HCT116 (cell line): ENCODE measurements around the gene UBAP2. TPM values are rescaled to one million over a fixed set of nuclear protein-coding genes. Genes with fewer than 3 reads are reported as not detected.

Experiments
- ATAC-seq: fragments of 200-7000 bp; cut with Tn5 transposase; 2 replicates; pipeline ENCODE4 v1.9.1; 2020; ENCODE audit warnings: mild to moderate bottlenecking, moderate library complexity
- BruUV-seq: library from RNA; stranded (reverse); fragments of 400-500 nt; replicated peaks from 2 replicates; lab custom pipeline; 2021; lab: Mats Ljungman, UMichigan
- CTCF ChIA-PET: fragments of 300-600 bp; sonication (Branson Sonifier 250); formaldehyde crosslinking; loops from one replicate; lab custom pipeline; 2021; ENCODE audit warnings: antibody characterized with exemption; lab: Charles Lee
- POLR2A ChIA-PET: fragments of 300-600, 350-600 bp; sonication (Branson Sonifier 250); formaldehyde crosslinking; loops from one replicate; lab custom pipeline; 2021; ENCODE audit warnings: antibody characterized with exemption; lab: Charles Lee
- RAD21 ChIA-PET, 2 experiments: fragments of 300-600 bp; sonication (Branson Sonifier 250); formaldehyde crosslinking; loops; one replicate each; lab custom pipeline; 2023; ENCODE audit warnings: low total read pairs in 2 of 2; ENCODE audit not compliant: uncharacterized antibody in 2 of 2, unreplicated experiment in 2 of 2, low non-redundant PET in 1 of 2; lab: Charles Lee
- DNase-seq: peaks from one replicate; pipeline ENCODE4 v3.0.0-alpha.2; 2010; ENCODE audit warnings: low read depth, low spot score
- H2AFZ ChIP-seq: fragments of 200-600 bp; shearing (Covaris generic), sonication (generic); 2 replicates; pipeline ENCODE4 v1.6.1; 2017; ENCODE audit warnings: low read depth, mixed run types, mixed read lengths, antibody characterized with exemption, low read length; ENCODE audit not compliant: poor library complexity, severe bottlenecking
- H3K27ac ChIP-seq: 2 replicates; pipeline ENCODE4 v1.5.1; 2012; ENCODE audit warnings: low read depth, low read length
- H3K27me3 ChIP-seq: fragments of 200-600 bp; sonication (generic); 2 replicates; pipeline ENCODE4 v1.6.1; 2016; ENCODE audit warnings: mixed run types, low read length, mixed read lengths; ENCODE audit not compliant: insufficient read depth
- H3K36me3 ChIP-seq, 2 experiments: fragments of 200-500 bp in 1 of 2; fragments of 200-600 bp in 1 of 2; sonication (Bioruptor generic) in 1 of 2; sonication (generic) in 1 of 2; 2 replicates each; pipeline versions ENCODE4 v1.5.1 to v1.6.1; 2014 to 2016; ENCODE audit warnings: low read length in 2 of 2, inconsistent platforms in 1 of 2, mixed read lengths in 1 of 2, mixed run types in 1 of 2; ENCODE audit not compliant: insufficient read depth in 2 of 2, control insufficient read depth in 1 of 2
- H3K4me1 ChIP-seq, 2 experiments: fragments of 200-600 bp in 1 of 2; sonication (generic) in 1 of 2; 2 replicates each; pipeline versions ENCODE4 v1.5.1 to v1.6.1; 2012 to 2017; ENCODE audit warnings: low read length in 2 of 2, inconsistent platforms in 1 of 2, mild to moderate bottlenecking in 1 of 2, mixed read lengths in 1 of 2, mixed run types in 1 of 2, moderate library complexity in 1 of 2; ENCODE audit not compliant: insufficient read depth in 2 of 2, control insufficient read depth in 1 of 2
- H3K4me2 ChIP-seq: fragments of 200-600 bp; sonication (generic); 2 replicates; pipeline ENCODE4 v1.6.1; 2017; ENCODE audit warnings: mixed run types, low read length, mixed read lengths
- H3K4me3 ChIP-seq, 2 experiments: fragments of 200-600 bp in 1 of 2; sonication (generic) in 1 of 2; replicated peaks in 1 of 2; 2 replicates each; pipeline ENCODE4 v1.5.1; 2011 to 2016; ENCODE audit warnings: low read length in 2 of 2, control low read depth in 1 of 2, low read depth in 1 of 2, mild to moderate bottlenecking in 1 of 2, mixed read lengths in 1 of 2, mixed run types in 1 of 2
- H3K79me2 ChIP-seq: fragments of 200-600 bp; sonication (generic); 2 replicates; pipeline ENCODE4 v1.6.1; 2017; ENCODE audit warnings: mild to moderate bottlenecking, mixed run types, low read length, moderate library complexity, mixed read lengths; ENCODE audit not compliant: insufficient read depth
- H3K9ac ChIP-seq: fragments of 200-600 bp; sonication (generic); 2 replicates; pipeline ENCODE4 v1.6.1; 2016; ENCODE audit warnings: low read length, mixed read lengths
- H3K9me2 ChIP-seq: fragments of 200-600 bp; sonication (generic), shearing (Covaris generic); 2 replicates; pipeline ENCODE4 v1.6.1; 2017; ENCODE audit warnings: mixed run types, mild to moderate bottlenecking, moderate library complexity; ENCODE audit not compliant: insufficient read depth
- H3K9me3 ChIP-seq, 2 experiments: fragments of 200-500 bp in 1 of 2; fragments of 200-600 bp in 1 of 2; sonication (Bioruptor generic) in 1 of 2; sonication (generic) in 1 of 2; 2 replicates each; pipeline ENCODE4 v1.6.1; 2014 to 2017; ENCODE audit warnings: low read length in 2 of 2, mixed read lengths in 2 of 2, inconsistent platforms in 1 of 2, low read depth in 1 of 2, mild to moderate bottlenecking in 1 of 2, mixed run types in 1 of 2, moderate library complexity in 1 of 2; ENCODE audit not compliant: control insufficient read depth in 1 of 2, insufficient read depth in 1 of 2
- H4K20me1 ChIP-seq: fragments of 200-600 bp; sonication (generic), shearing (Covaris generic); 2 replicates; pipeline ENCODE4 v1.6.1; 2017; ENCODE audit warnings: mixed run types, mild to moderate bottlenecking, moderate library complexity; ENCODE audit not compliant: insufficient read depth
- CBX3 ChIP-seq: IDR thresholded peaks from 2 replicates; pipeline ENCODE4 v1.6.1; 2012; ENCODE audit warnings: low read depth
- CEBPB ChIP-seq: IDR thresholded peaks from 2 replicates; pipeline ENCODE4 v1.6.1; 2012; ENCODE audit warnings: low read depth
- EGR1 ChIP-seq: IDR thresholded peaks from 2 replicates; pipeline ENCODE4 v1.6.1; 2012; ENCODE audit warnings: low read depth
- ELF1 ChIP-seq: IDR thresholded peaks from 2 replicates; pipeline ENCODE4 v1.6.1; 2012; ENCODE audit warnings: low read depth, borderline replicate concordance
- EZH2 ChIP-seq: fragments of 200-600 bp; sonication (generic); IDR thresholded peaks from 2 replicates; pipeline ENCODE4 v1.6.1; 2017; ENCODE audit warnings: antibody characterized with exemption, mixed run types
- EZH2phosphoT487 ChIP-seq: fragments of 200-600 bp; IDR thresholded peaks from 2 replicates; pipeline ENCODE4 v1.6.1; 2018; ENCODE audit warnings: antibody characterized with exemption, borderline replicate concordance
- FOSL1 ChIP-seq: IDR thresholded peaks from 2 replicates; pipeline ENCODE4 v1.6.1; 2012; ENCODE audit warnings: low read depth
- JUND ChIP-seq: IDR thresholded peaks from 2 replicates; pipeline ENCODE4 v1.6.1; 2012
- POLR2AphosphoS5 ChIP-seq: IDR thresholded peaks from 2 replicates; pipeline ENCODE4 v1.6.1; 2011; ENCODE audit warnings: mild to moderate bottlenecking, low read depth, low read length, moderate library complexity
- RAD21 ChIP-seq: IDR thresholded peaks from 2 replicates; pipeline ENCODE4 v1.6.1; 2012; ENCODE audit warnings: low read depth, mild to moderate bottlenecking
- SIN3A ChIP-seq: IDR thresholded peaks from 2 replicates; pipeline ENCODE4 v1.6.1; 2012; ENCODE audit warnings: low read depth
- SP1 ChIP-seq: IDR thresholded peaks from 2 replicates; pipeline ENCODE4 v1.6.1; 2012; ENCODE audit warnings: low read depth
- ZFX ChIP-seq: fragments of 450-650 bp; IDR thresholded peaks from 2 replicates; pipeline ENCODE4 v1.6.1; 2017
- ZNF274 ChIP-seq: fragments of 200-500 bp; sonication (Bioruptor generic); IDR thresholded peaks from 2 replicates; pipeline ENCODE4 v1.6.1; 2014; ENCODE audit warnings: mild to moderate bottlenecking, low read depth, low read length, inconsistent platforms
- intact Hi-C: fragments of 100-400 bp; cut with micrococcal nuclease; formaldehyde crosslinking; loops from 2 replicates; pipeline ENCODE4 v1.10.0; 2022
- total RNA-seq: library from RNA; stranded (reverse); gene quantifications from one replicate; pipeline ENCODE4 v1.2.1, GENCODE V29; 2021; ENCODE audit not compliant: unreplicated experiment
- TF ChIP-seq, protein P1 (sequence below): IDR thresholded peaks from 2 replicates; pipeline ENCODE4 v1.6.1; 2012
- TF ChIP-seq, protein P2 (sequence below): IDR thresholded peaks from 2 replicates; pipeline ENCODE4 v1.6.1; 2012; ENCODE audit warnings: low read depth
- TF ChIP-seq, protein P3 (sequence below): IDR thresholded peaks from 2 replicates; pipeline ENCODE4 v1.6.1; 2012

Gene UBAP2
- total RNA-seq, 1 experiment from 2014 or later: 51.3 TPM

DNA sequence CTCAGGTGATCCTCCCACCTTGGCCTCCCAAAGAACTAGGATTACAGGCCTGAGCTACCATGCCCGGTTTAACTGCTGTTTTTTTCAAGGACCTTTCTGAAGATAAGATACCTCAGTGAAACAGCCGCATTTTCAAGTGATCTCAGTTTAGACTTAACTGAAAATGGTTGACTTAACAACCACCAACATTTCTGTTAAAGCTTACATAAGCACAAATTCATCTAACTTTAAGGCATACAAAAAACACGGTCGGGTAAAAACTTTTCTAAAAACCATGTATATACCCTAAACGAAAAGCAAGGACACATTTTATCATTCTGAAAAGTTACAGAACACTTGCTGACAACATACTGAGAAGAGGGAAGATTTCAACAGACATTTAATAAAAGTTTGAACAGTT, 22.9 kb downstream of the UBAP2 start:
- ATAC-seq: no peak
- Histone ChIP-seq H3K27me3 (no peaks in the 10 kb centered on the region), H3K79me2 (peaks cover 100% of the 10 kb centered on the region), H2AFZ (no peak overlapping the region), H3K4me1 (0 out of 4 replicates have a peak, but pooled peaks cover 0 to 2% of the 10 kb centered on the region in 2 experiments), H3K9me2 (no peaks in the 10 kb centered on the region), H3K4me2 (no peak overlapping the region), H3K9ac (no peak overlapping the region), H3K9me3 (no peaks in the 10 kb centered on the region), H3K4me3 (no peak overlapping the region), H4K20me1 (peaks cover 21% of the 10 kb centered on the region; the same call in 1 of the 2 replicates), H3K27ac (no peak overlapping the region), H3K36me3 (peaks cover 0 to 5% of the 10 kb centered on the region in 2 experiments; a peak in 1 of 4 replicates)
- intact Hi-C loops: no loop called here
- CTCF ChIA-PET: interaction anchor here (0.6 kb wide), 1 partner anchor 38 kb away, joined by 4 read pairs; no protein-coding TSS in a partner anchor
- TF ChIP-seq, protein P1, sequence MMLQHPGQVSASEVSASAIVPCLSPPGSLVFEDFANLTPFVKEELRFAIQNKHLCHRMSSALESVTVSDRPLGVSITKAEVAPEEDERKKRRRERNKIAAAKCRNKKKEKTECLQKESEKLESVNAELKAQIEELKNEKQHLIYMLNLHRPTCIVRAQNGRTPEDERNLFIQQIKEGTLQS: no peak
- TF ChIP-seq ELF1: no peak
- no peak for TF ChIP-seq CBX3
- POLR2A ChIA-PET: interaction anchor here (0.7 kb wide), 1 partner anchor 191 kb away, joined by 3 read pairs; no protein-coding TSS in a partner anchor
- RAD21 ChIA-PET: no interaction called here
- no peak for DNase-seq
- no TSS peak for BruUV-seq

DNA sequence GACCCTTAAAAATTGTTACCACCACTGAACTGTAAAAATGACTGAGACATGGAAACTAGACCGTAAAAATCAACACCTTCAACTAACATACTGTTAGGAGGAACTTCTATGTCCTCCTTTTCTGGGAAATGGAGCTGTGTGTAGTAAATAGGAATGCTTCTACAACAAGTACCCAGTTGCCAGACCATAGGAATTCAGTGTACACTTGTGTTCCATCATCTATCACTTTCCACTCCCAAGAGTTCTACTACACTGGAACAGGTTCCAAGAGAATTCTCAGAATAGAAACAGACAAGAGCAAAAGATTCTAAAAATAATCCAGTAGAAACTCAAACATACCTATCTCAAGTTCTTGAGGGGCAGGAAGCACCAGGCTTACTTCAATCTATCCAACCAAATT, 23.6 kb downstream of the UBAP2 start:
- RAD21 ChIA-PET: no interaction called here
- Histone ChIP-seq H3K4me2 (no peak overlapping the region), H3K4me3 (no peak overlapping the region), H3K36me3 (peaks cover 0 to 5% of the 10 kb centered on the region in 2 experiments; a peak in 1 of 4 replicates), H3K27me3 (no peaks in the 10 kb centered on the region), H3K9me3 (no peaks in the 10 kb centered on the region), H3K9ac (no peak overlapping the region), H3K27ac (no peak overlapping the region), H3K79me2 (peaks cover 100% of the 10 kb centered on the region), H3K9me2 (no peaks in the 10 kb centered on the region), H4K20me1 (peaks cover 21% of the 10 kb centered on the region; the same call in 1 of the 2 replicates), H2AFZ (no peak overlapping the region), H3K4me1 (0 out of 4 replicates have a peak, but pooled peaks cover 0 to 2% of the 10 kb centered on the region in 2 experiments)
- POLR2A ChIA-PET: interaction anchor here (0.7 kb wide), 1 partner anchor 192 kb away, joined by 3 read pairs; no protein-coding TSS in a partner anchor
- CTCF ChIA-PET: interaction anchor here (0.6 to 0.7 kb wide), 2 partner anchors 39 to 41 kb away, joined by 3 to 4 read pairs; no protein-coding TSS in a partner anchor
- no peak for DNase-seq
- no peak for ATAC-seq
- intact Hi-C loops: no loop called here
- BruUV-seq: no TSS peak
- TF ChIP-seq SIN3A (no peak), EGR1 (no peak), POLR2AphosphoS5 (no peak), ZFX (no peak), CEBPB (no peak), ZNF274 (no peak), SP1 (no peak), EZH2phosphoT487 (no peak), RAD21 (no peak), ELF1 (no peak), FOSL1 (no peak), JUND (no peak), EZH2 (no peak)
- TF ChIP-seq, protein P2, sequence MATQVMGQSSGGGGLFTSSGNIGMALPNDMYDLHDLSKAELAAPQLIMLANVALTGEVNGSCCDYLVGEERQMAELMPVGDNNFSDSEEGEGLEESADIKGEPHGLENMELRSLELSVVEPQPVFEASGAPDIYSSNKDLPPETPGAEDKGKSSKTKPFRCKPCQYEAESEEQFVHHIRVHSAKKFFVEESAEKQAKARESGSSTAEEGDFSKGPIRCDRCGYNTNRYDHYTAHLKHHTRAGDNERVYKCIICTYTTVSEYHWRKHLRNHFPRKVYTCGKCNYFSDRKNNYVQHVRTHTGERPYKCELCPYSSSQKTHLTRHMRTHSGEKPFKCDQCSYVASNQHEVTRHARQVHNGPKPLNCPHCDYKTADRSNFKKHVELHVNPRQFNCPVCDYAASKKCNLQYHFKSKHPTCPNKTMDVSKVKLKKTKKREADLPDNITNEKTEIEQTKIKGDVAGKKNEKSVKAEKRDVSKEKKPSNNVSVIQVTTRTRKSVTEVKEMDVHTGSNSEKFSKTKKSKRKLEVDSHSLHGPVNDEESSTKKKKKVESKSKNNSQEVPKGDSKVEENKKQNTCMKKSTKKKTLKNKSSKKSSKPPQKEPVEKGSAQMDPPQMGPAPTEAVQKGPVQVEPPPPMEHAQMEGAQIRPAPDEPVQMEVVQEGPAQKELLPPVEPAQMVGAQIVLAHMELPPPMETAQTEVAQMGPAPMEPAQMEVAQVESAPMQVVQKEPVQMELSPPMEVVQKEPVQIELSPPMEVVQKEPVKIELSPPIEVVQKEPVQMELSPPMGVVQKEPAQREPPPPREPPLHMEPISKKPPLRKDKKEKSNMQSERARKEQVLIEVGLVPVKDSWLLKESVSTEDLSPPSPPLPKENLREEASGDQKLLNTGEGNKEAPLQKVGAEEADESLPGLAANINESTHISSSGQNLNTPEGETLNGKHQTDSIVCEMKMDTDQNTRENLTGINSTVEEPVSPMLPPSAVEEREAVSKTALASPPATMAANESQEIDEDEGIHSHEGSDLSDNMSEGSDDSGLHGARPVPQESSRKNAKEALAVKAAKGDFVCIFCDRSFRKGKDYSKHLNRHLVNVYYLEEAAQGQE: no peak
- TF ChIP-seq, protein P3, sequence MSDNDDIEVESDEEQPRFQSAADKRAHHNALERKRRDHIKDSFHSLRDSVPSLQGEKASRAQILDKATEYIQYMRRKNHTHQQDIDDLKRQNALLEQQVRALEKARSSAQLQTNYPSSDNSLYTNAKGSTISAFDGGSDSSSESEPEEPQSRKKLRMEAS: no peak
